Natural killer cell (primary cell): ENCODE measurements around the gene ALDH1A2. TPM values are rescaled to one million over a fixed set of nuclear protein-coding genes. Genes with fewer than 3 reads are reported as not detected.

Experiments
- ATAC-seq, 3 donors: fragments of 150-1000 bp in 2 of 3; fragments of 200-7000 bp in 1 of 3; cut with Tn5 transposase; 1 replicate in 1 of 3; 2 replicates in 2 of 3; pipeline ENCODE4 v1.10.0; 2021; ENCODE audit warnings: mild to moderate bottlenecking in 2 of 3, moderate library complexity in 2 of 3
- DNase-seq, 2 donors: peaks; one replicate each; pipeline versions ENCODE4 v3.0.0 to v3.0.0-alpha.2; 2013 to 2021; ENCODE audit warnings: mixed read lengths in 1 of 2
- H3K27ac ChIP-seq: one replicate; pipeline ENCODE4 v1.5.1; 2013; ENCODE audit warnings: mild to moderate bottlenecking, low read length
- H3K27me3 ChIP-seq: one replicate; pipeline ENCODE4 v1.6.1; 2013; ENCODE audit warnings: low read length; ENCODE audit not compliant: control insufficient read depth, insufficient read depth
- H3K36me3 ChIP-seq: one replicate; pipeline ENCODE4 v1.6.1; 2013; ENCODE audit warnings: low read length; ENCODE audit not compliant: control insufficient read depth, insufficient read depth
- H3K4me1 ChIP-seq: one replicate; pipeline ENCODE4 v1.6.1; 2013; ENCODE audit warnings: low read length; ENCODE audit not compliant: control insufficient read depth, insufficient read depth
- H3K4me3 ChIP-seq: one replicate; pipeline ENCODE4 v1.5.1; 2013; ENCODE audit warnings: low read length
- H3K9me3 ChIP-seq: one replicate; pipeline ENCODE4 v1.6.1; 2013; ENCODE audit warnings: low read length; ENCODE audit not compliant: control insufficient read depth, insufficient read depth
- H3K27ac Mint-ChIP-seq, 2 donors: one replicate each; pipeline ENCODE4 v1.8.0; 2022; ENCODE audit warnings: mild to moderate bottlenecking in 2 of 2, mixed read lengths in 2 of 2, moderate library complexity in 1 of 2
- H3K27me3 Mint-ChIP-seq, 2 donors: one replicate each; pipeline ENCODE4 v1.8.0; 2022; ENCODE audit warnings: low read depth in 2 of 2, mixed read lengths in 2 of 2
- H3K36me3 Mint-ChIP-seq: one replicate; pipeline ENCODE4 v1.8.0; 2022; ENCODE audit warnings: mixed read lengths
- H3K4me1 Mint-ChIP-seq, 2 donors: one replicate each; pipeline ENCODE4 v1.8.0; 2022; ENCODE audit warnings: mixed read lengths in 2 of 2
- H3K4me3 Mint-ChIP-seq: one replicate; pipeline ENCODE4 v1.8.0; 2022; ENCODE audit warnings: mild to moderate bottlenecking, moderate library complexity, mixed read lengths
- H3K9me3 Mint-ChIP-seq, 2 donors: one replicate each; pipeline ENCODE4 v1.8.0; 2022; ENCODE audit warnings: mixed read lengths in 2 of 2
- WGBS: methylation state at CpG from one replicate; pipeline ENCODE4 v1.1.7; 2013; ENCODE audit warnings: missing lambda C conversion rate; ENCODE audit not compliant: insufficient coverage; 5-methylcytosine and 5-hydroxymethylcytosine counted together
- intact Hi-C: fragments of 100-400 bp; cut with micrococcal nuclease; formaldehyde crosslinking; loops from one replicate; pipeline ENCODE4 v1.14.2; 2022
- total RNA-seq, 4 donors: library from RNA; stranded (reverse); fragments of 120-200 nt in 1 of 4; gene quantifications; one replicate each; pipeline versions ENCODE4 v1.2.3 to v1.2.4, GENCODE V29; 2013 to 2022
- TF ChIP-seq, protein P1 (sequence below): fragments of 200-600 bp; IDR thresholded peaks from one replicate; pipeline ENCODE4 v1.8.0; 2022; ENCODE audit warnings: antibody characterized with exemption

Gene ALDH1A2
- total RNA-seq, 3 donors from 2014 or later (not counting 1 experiment from before 2014, with no cell fraction given), result 0.73 to 3.6 (median 2.8) TPM

DNA sequence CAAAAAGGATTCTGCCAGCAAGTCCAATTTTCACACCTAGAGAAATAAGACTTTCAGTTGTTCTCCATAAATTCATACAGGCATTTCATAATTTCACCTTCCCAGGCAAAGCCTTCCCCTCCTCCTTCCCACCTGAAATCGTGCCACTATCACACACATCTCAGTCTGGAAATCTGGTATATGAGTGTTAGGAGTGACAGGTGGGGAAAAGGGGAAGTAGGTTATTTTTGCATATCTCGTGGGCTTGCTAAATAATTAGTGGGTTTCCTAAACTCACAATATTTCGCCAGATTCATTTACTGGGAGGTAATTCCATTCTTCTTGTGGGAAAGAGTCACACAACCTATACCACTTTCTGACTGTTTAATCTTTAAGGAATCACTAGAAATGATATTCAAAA is 7.4 kb downstream of the ALDH1A2 start:
- Mint-ChIP-seq H3K9me3 (no peaks in the 10 kb centered on the region), H3K27ac (no peak overlapping the region), H3K36me3 (no peaks in the 10 kb centered on the region), H3K4me3 (no peak overlapping the region), H3K4me1 (no peaks in the 10 kb centered on the region), H3K27me3 (peaks cover 39 to 69% of the 10 kb centered on the region in 2 donors)
- Histone ChIP-seq H3K36me3 (no peaks in the 10 kb centered on the region), H3K27ac (no peak overlapping the region), H3K9me3 (no peaks in the 10 kb centered on the region), H3K4me3 (no peak overlapping the region), H3K27me3 (peaks cover 29% of the 10 kb centered on the region), H3K4me1 (no peaks in the 10 kb centered on the region)
- TF ChIP-seq, protein P1, sequence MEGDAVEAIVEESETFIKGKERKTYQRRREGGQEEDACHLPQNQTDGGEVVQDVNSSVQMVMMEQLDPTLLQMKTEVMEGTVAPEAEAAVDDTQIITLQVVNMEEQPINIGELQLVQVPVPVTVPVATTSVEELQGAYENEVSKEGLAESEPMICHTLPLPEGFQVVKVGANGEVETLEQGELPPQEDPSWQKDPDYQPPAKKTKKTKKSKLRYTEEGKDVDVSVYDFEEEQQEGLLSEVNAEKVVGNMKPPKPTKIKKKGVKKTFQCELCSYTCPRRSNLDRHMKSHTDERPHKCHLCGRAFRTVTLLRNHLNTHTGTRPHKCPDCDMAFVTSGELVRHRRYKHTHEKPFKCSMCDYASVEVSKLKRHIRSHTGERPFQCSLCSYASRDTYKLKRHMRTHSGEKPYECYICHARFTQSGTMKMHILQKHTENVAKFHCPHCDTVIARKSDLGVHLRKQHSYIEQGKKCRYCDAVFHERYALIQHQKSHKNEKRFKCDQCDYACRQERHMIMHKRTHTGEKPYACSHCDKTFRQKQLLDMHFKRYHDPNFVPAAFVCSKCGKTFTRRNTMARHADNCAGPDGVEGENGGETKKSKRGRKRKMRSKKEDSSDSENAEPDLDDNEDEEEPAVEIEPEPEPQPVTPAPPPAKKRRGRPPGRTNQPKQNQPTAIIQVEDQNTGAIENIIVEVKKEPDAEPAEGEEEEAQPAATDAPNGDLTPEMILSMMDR, result no peak
- WGBS, result no CpG with 5 or more reads among the region's 3 CpGs
- no peak for ATAC-seq
- intact Hi-C loops, result no loop called here
- DNase-seq, result no peak

DNA sequence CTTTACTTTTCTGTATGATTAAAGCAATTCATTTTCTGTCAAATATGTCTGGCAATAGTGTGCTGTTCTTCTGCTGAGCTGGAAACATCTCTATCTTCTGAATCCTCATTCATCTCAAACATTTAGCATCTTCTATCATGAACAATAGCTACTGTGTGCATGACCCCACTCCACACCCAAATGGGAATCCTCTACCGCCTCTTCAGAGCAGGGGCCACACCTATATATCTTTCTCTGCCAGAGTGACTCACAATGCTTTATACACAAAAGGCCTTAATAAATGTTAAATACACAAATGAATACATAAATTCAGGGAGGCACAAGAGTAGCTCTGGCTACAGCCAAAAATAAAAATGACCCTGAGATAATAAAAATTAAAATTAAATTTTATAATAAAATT is 8.0 kb downstream of the ALDH1A2 start:
- no peak for DNase-seq
- Mint-ChIP-seq H3K4me1 (no peaks in the 10 kb centered on the region), H3K27ac (no peak overlapping the region), H3K27me3 (peaks cover 36 to 65% of the 10 kb centered on the region in 2 donors), H3K36me3 (no peaks in the 10 kb centered on the region), H3K4me3 (no peak overlapping the region), H3K9me3 (no peaks in the 10 kb centered on the region)
- Histone ChIP-seq H3K9me3 (no peaks in the 10 kb centered on the region), H3K27me3 (peaks cover 25% of the 10 kb centered on the region), H3K36me3 (no peaks in the 10 kb centered on the region), H3K4me1 (no peaks in the 10 kb centered on the region), H3K4me3 (no peak overlapping the region), H3K27ac (no peak overlapping the region)
- ATAC-seq, result no peak
- TF ChIP-seq, protein P1, result no peak
- intact Hi-C loops, result no loop called here
- WGBS, result 94% methylated on average over 1 of the region's 1 CpG

DNA sequence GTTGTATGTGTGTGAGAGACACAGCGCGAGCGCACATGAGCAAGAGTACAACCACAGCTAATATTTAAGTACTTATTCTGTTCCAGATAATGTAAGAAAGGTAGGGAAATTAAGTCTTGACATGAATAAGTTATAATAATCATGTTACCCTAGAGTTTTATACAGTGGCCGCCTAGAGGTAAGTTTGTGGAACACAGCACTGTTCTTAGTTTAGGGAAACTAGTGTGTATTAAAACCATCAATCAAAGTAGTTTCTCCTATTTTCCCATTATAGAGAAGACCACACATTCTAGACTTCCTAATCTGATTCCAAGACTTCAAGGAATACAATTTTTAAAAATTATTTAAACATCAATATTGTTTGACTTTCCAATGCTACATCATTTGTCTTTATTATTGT is 9.5 kb downstream of the ALDH1A2 start:
- no peaks in the 10 kb centered on the region for H3K36me3 Mint-ChIP-seq
- H3K36me3 ChIP-seq, result no peaks in the 10 kb centered on the region
- intact Hi-C loops, result no loop called here
- TF ChIP-seq, protein P1, result no peak
- H3K4me3 ChIP-seq, result no peak overlapping the region
- H3K9me3 ChIP-seq, result no peaks in the 10 kb centered on the region
- H3K9me3 Mint-ChIP-seq, result no peaks in the 10 kb centered on the region
- H3K4me1 ChIP-seq, result no peaks in the 10 kb centered on the region
- no CpG with 5 or more reads among the region's 4 CpGs for WGBS
- H3K27ac Mint-ChIP-seq, result no peak overlapping the region
- H3K27me3 Mint-ChIP-seq, result peaks cover 29 to 62% of the 10 kb centered on the region in 2 donors
- H3K27me3 ChIP-seq, result peaks cover 19% of the 10 kb centered on the region
- H3K27ac ChIP-seq, result no peak overlapping the region
- H3K4me1 Mint-ChIP-seq, result no peaks in the 10 kb centered on the region
- ATAC-seq (no peak), DNase-seq (no peak)
- H3K4me3 Mint-ChIP-seq, result no peak overlapping the region
